Bronchial epithelial cell (primary cell): ENCODE measurements around the gene CACUL1. TPM values are rescaled to one million over a fixed set of nuclear protein-coding genes. Genes with fewer than 3 reads are reported as not detected.

Experiments used
- DNase-seq: peaks from one replicate; pipeline ENCODE4 v3.0.0-alpha.2; 2010; ENCODE audit warnings: low read depth
- FAIRE-seq: peaks from 2 replicates; lab custom pipeline; 2011; peaks lifted over from hg19 to GRCh38; lab: Jason Lieb, UNC
- H3K27me3 ChIP-seq: 2 replicates; pipeline ENCODE4 v1.5.1; 2011; ENCODE audit warnings: low read length; ENCODE audit not compliant: control insufficient read depth, insufficient read depth
- H3K36me3 ChIP-seq: 2 replicates; pipeline ENCODE4 v1.5.1; 2011; ENCODE audit warnings: low read length; ENCODE audit not compliant: control insufficient read depth, insufficient read depth
- H3K4me3 ChIP-seq: 2 replicates; pipeline ENCODE4 v1.5.1; 2011; ENCODE audit warnings: mild to moderate bottlenecking, low read depth, low read length, control low read depth
- total RNA-seq: library from RNA; depleted of rRNA; stranded (reverse); fragments of >200 nt; gene quantifications from 2 replicates; pipeline ENCODE4 v1.2.1, GENCODE V29; 2014
- TF ChIP-seq, protein P1 (sequence below): IDR thresholded peaks from 2 replicates; pipeline ENCODE4 v1.5.1; 2011; ENCODE audit warnings: mild to moderate bottlenecking, moderate library complexity, low read length, control low read depth, inconsistent platforms; ENCODE audit not compliant: insufficient read depth, severe bottlenecking

Gene CACUL1
- total RNA-seq, 1 donor from 2014 or later, result 18.2 TPM

DNA sequence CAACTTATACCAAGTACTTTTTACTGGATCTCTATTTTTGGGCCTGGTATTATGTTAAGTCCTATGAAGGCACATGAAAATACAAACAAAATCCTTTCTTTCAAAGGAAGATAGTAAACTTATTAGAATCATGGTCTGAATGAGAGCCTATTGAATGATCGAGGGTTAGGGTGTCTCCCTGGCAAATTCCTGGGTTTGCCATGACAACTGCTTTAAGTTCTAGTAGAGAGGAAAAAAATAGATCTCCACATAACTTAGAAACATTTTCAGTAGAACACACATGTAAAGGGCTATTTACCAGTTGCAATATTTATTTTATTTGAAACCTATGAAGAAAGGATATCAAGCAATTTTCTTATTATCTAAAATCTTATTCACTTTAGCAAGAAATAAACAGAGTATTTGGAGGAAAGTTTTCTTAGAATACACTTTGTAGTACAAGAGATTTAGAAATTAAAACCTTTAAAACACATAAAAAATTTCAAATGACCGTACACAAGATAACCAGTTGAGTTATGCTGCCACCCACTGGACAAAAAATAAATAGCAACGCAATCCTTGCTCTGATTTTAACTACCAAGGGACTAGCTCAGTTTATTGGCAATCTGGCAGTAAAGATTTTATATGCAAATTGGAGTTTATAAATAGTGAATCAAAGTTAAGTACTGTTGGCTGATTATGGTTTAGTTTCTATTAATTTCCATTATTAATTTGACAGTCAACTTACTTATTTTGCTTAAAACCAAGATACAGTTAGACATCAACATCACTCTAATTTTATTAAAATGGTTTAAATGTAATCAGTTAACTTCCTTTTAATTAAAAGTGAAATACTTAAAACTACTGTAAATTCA lies 33.9 kb downstream of the CACUL1 start:
- peak; percentile 54 for DNase-seq
- Histone ChIP-seq H3K27me3 (no peaks in the 10 kb centered on the region), H3K36me3 (peaks cover 1% of the 10 kb centered on the region), H3K4me3 (no peak overlapping the region)
- no peak for FAIRE-seq
- TF ChIP-seq, protein P1, sequence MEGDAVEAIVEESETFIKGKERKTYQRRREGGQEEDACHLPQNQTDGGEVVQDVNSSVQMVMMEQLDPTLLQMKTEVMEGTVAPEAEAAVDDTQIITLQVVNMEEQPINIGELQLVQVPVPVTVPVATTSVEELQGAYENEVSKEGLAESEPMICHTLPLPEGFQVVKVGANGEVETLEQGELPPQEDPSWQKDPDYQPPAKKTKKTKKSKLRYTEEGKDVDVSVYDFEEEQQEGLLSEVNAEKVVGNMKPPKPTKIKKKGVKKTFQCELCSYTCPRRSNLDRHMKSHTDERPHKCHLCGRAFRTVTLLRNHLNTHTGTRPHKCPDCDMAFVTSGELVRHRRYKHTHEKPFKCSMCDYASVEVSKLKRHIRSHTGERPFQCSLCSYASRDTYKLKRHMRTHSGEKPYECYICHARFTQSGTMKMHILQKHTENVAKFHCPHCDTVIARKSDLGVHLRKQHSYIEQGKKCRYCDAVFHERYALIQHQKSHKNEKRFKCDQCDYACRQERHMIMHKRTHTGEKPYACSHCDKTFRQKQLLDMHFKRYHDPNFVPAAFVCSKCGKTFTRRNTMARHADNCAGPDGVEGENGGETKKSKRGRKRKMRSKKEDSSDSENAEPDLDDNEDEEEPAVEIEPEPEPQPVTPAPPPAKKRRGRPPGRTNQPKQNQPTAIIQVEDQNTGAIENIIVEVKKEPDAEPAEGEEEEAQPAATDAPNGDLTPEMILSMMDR, result peak; percentile 53

DNA sequence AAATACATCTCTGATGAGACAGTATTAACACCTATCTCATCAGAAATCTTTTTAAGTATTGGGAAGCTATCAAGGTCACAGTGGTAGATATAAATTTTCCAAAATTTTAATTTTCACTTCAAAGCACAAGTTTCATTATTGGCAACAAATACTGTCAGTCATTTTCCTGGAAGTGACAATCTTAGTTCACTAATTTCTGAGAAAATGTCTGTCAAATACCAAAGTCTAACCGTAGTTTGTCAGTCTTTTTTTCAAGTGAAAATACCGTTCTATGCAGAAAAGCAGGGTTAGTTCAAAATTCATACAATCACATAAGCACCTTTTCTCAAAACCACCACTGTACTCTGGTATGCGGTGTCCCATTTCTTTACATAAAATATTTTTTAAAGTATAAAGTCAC lies 40.4 kb downstream of the CACUL1 start:
- no peak overlapping the region for H3K4me3 ChIP-seq
- peaks cover 2% of the 10 kb centered on the region for H3K36me3 ChIP-seq
- TF ChIP-seq, protein P1, result no peak
- DNase-seq (no peak), FAIRE-seq (no peak)
- no peaks in the 10 kb centered on the region for H3K27me3 ChIP-seq

DNA sequence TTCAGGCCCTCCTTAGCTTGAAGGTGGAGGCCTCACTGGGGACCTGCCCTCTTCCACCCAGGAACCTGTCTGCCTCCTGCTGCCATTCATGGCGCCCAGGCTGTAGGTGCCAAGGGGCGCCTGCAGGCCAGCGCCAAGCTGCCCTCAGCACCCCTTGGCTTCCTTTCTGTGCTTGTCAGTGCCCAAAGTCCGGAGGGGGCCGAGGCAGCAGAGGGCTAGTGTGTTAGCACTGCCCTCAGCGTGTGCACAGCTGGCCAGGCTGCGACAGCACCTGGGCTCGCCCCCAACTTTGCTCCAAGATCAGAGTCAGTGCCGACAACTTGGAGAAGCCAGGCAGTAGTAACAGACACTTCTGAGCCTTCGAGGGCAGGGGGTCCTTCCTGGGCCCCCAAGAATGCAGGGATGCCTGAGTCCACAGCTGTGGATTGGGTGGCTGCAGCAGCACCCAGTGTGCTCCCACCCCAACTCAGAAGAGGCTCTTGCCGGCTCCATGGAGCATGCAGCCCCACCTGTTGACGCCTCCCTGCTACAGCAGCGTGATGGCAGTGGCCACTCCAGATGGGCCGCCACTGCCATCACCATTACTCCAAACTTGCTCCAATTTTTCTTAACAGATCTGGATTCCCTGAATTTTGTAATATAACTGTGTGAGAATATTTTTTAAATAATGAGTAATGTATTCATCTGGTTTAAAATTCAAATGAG lies 41.7 kb downstream of the CACUL1 start:
- H3K27me3 ChIP-seq, result no peaks in the 10 kb centered on the region
- no peak overlapping the region for H3K4me3 ChIP-seq
- peaks cover 2% of the 10 kb centered on the region for H3K36me3 ChIP-seq
- no peak for DNase-seq
- FAIRE-seq, result no peak
- TF ChIP-seq, protein P1, result no peak

DNA sequence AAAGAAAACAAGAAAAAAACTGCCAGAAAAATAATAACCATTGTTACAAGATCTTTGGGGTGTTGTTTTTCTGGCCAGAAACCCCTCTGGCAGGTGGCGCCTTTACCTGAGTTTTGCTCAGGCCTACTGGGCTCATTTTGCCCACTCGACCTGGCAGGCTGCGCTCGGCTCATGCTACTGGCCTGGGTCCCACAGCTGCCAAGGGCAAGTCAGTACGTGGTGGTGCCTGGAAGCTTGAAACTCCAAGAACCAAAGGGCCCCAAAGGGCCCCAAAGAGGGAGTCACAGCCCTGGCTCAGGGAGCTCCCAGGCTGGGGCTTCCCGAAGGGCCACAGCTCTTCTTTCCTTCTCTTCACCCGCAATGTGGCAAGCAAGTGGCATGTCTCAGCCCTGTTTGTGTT lies 42.7 kb downstream of the CACUL1 start:
- no peak for DNase-seq
- Histone ChIP-seq H3K36me3 (peaks cover 2% of the 10 kb centered on the region), H3K27me3 (no peaks in the 10 kb centered on the region), H3K4me3 (no peak overlapping the region)
- no peak for FAIRE-seq
- TF ChIP-seq, protein P1, result no peak

DNA sequence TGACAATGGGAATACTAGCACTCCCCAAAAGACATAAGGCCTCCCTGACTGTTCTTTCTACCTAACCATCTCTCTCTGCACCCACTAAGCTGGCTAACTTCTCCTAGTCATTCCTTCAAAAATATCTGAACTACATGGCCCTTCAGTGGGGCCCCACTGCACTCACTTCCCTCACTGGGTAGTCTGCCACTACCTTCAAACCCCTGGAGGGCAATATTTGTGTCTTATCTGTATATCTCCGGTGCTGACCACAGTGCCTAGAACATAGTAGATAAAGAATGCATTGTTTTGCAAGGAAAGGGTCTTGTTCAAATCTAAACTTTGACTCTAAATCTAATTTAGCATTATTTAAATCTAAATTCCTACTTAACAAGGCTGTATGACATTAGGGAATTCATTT lies 44.3 kb downstream of the CACUL1 start:
- Histone ChIP-seq H3K36me3 (peaks cover 2% of the 10 kb centered on the region), H3K27me3 (no peaks in the 10 kb centered on the region), H3K4me3 (no peak overlapping the region)
- TF ChIP-seq, protein P1, result no peak
- DNase-seq (no peak), FAIRE-seq (no peak)
